K562 (cell line): Measurements from ENCODE around the gene AP2A2. TPM values are rescaled to one million over a fixed set of nuclear protein-coding genes. Genes with fewer than 3 reads are reported as not detected.
A peak's percentile ranks its signal among the peaks of the same experiment; 100 is the strongest.

Experiments used
- ATAC-seq: fragments of 200-7000 bp; cut with Tn5 transposase; 3 replicates; pipeline ENCODE4 v1.9.1; 2020; ENCODE audit warnings: moderate library complexity
- BruUV-seq: library from RNA; stranded (reverse); fragments of 400-500 nt; replicated peaks from 2 replicates; lab custom pipeline; 2021; lab: Mats Ljungman, UMichigan
- CTCF ChIA-PET: fragments of 300-600 bp; formaldehyde crosslinking; extraction: SDS; loops from one replicate; lab custom pipeline; 2021; ENCODE audit warnings: low intra/inter-chr PET ratio; lab: Yijun Ruan, JAX
- POLR2A ChIA-PET: fragments of 300-600, 350-650 bp; sonication (Branson Sonifier 250); formaldehyde crosslinking; extraction: SDS; loops from one replicate; lab custom pipeline; 2021; ENCODE audit warnings: antibody characterized with exemption, inconsistent platforms; lab: Yijun Ruan, JAX
- DNase-seq, 4 experiments: peaks; one replicate each; pipeline versions ENCODE4 v3.0.0 to v3.0.0-alpha.2; 2011 to 2018; ENCODE audit warnings: low spot score in 3 of 4, mixed read lengths in 3 of 4; ENCODE audit errors: extremely low read depth in 1 of 4
- FAIRE-seq: peaks from 2 replicates; lab custom pipeline; 2011; peaks lifted over from hg19 to GRCh38; lab: Jason Lieb, UNC
- H2AFZ ChIP-seq: 2 replicates; pipeline ENCODE4 v1.6.0; 2011; ENCODE audit warnings: low read depth, low read length, control low read depth, inconsistent platforms
- H3K27ac ChIP-seq: fragments of 200-600 bp; 3 replicates; pipeline ENCODE4 v1.8.0; 2011; ENCODE audit warnings: low read depth, mild to moderate bottlenecking, control low read depth, inconsistent platforms, low read length, moderate library complexity, mixed read lengths; ENCODE audit errors: extremely low read depth
- H3K27me3 ChIP-seq, 2 experiments: fragments of 300-600 bp in 1 of 2; 2 replicates in 1 of 2; 3 replicates in 1 of 2; pipeline versions ENCODE4 v1.6.0 to v1.8.0; 2011; ENCODE audit warnings: inconsistent platforms in 2 of 2, low read length in 2 of 2, mild to moderate bottlenecking in 1 of 2, mixed read lengths in 1 of 2, moderate library complexity in 1 of 2; ENCODE audit not compliant: control insufficient read depth in 2 of 2, insufficient read depth in 2 of 2
- H3K36me3 ChIP-seq: fragments of 300-600 bp; 3 replicates; pipeline ENCODE4 v1.8.0; 2011; ENCODE audit warnings: mild to moderate bottlenecking, low read length, inconsistent platforms; ENCODE audit not compliant: control insufficient read depth, insufficient read depth
- H3K4me1 ChIP-seq, 2 experiments: fragments of 200-600 bp in 1 of 2; replicated peaks in 1 of 2; 2 replicates in 1 of 2; 3 replicates in 1 of 2; pipeline versions ENCODE4 v1.5.1 to v1.8.0; 2011; ENCODE audit warnings: inconsistent platforms in 2 of 2, low read length in 2 of 2, mild to moderate bottlenecking in 1 of 2, mixed read lengths in 1 of 2, moderate library complexity in 1 of 2; ENCODE audit not compliant: control insufficient read depth in 2 of 2, insufficient read depth in 2 of 2
- H3K4me2 ChIP-seq: 2 replicates; pipeline ENCODE4 v1.6.1; 2011; ENCODE audit warnings: low read length, control low read depth, inconsistent platforms, mixed read lengths; ENCODE audit not compliant: insufficient read depth
- H3K4me3 ChIP-seq: fragments of 200-600 bp; sonication (generic), shearing (Covaris generic); 2 replicates; pipeline ENCODE4 v1.5.1; 2016; ENCODE audit warnings: control low read depth, inconsistent platforms
- H3K79me2 ChIP-seq: fragments of 200-600 bp; 3 replicates; pipeline ENCODE4 v1.8.0; 2011; ENCODE audit warnings: low read length, inconsistent platforms; ENCODE audit not compliant: control insufficient read depth, insufficient read depth
- H3K9ac ChIP-seq, 2 experiments: 2 replicates each; pipeline versions ENCODE4 v1.6.0 to v1.6.1; 2011; ENCODE audit warnings: low read depth in 2 of 2, low read length in 2 of 2, control low read depth in 1 of 2, inconsistent platforms in 1 of 2, mild to moderate bottlenecking in 1 of 2, mixed read lengths in 1 of 2; ENCODE audit not compliant: insufficient read depth in 1 of 2
- H3K9me1 ChIP-seq: one replicate; pipeline ENCODE4 v1.6.0; 2011; ENCODE audit warnings: inconsistent platforms, mild to moderate bottlenecking, low read length, moderate library complexity; ENCODE audit not compliant: control insufficient read depth, insufficient read depth
- H3K9me3 ChIP-seq: replicated peaks from 2 replicates; pipeline ENCODE4 v1.5.1; 2011; ENCODE audit warnings: low read depth, low read length, inconsistent platforms; ENCODE audit not compliant: control insufficient read depth, insufficient read depth
- H4K20me1 ChIP-seq: replicated peaks from 2 replicates; pipeline ENCODE4 v1.6.1; 2011; ENCODE audit warnings: low read length, inconsistent platforms, mixed read lengths; ENCODE audit not compliant: control insufficient read depth, insufficient read depth
- CEBPB ChIP-seq: fragments of 450-650 bp; IDR thresholded peaks from 2 replicates; pipeline ENCODE4 v1.6.1; 2016; ENCODE audit warnings: missing genetic modification characterization, missing compliant biosample characterization
- CTBP1 ChIP-seq: fragments of 450-650 bp; IDR thresholded peaks from 2 replicates; pipeline ENCODE4 v1.6.1; 2016; ENCODE audit warnings: borderline replicate concordance
- GTF2E2 ChIP-seq: fragments of 200-800 bp; sonication (Bioruptor generic); IDR thresholded peaks from 2 replicates; pipeline ENCODE4 v1.6.1; 2016; ENCODE audit warnings: missing genetic modification characterization, missing compliant biosample characterization
- MEF2D ChIP-seq: conservative IDR thresholded peaks from 2 replicates; pipeline ENCODE4 v1.6.1; 2016; ENCODE audit warnings: low read depth, missing genetic modification characterization, missing compliant biosample characterization
- PHB ChIP-seq: fragments of 250-450 bp; sonication (Bioruptor Pico); IDR thresholded peaks from 2 replicates; pipeline ENCODE4 v1.5.0; 2021
- TCF15 ChIP-seq: fragments of 250-450 bp; sonication (Bioruptor Pico); IDR thresholded peaks from 2 replicates; pipeline ENCODE4 v1.8.0; 2022; ENCODE audit warnings: moderate library complexity, mild to moderate bottlenecking, inconsistent platforms
- ZBTB1 ChIP-seq: sonication (generic); formaldehyde crosslinking; IDR thresholded peaks from 2 replicates; pipeline ENCODE4 v1.8.1; 2023; ENCODE audit warnings: missing genetic modification reagents, low read depth, mild to moderate bottlenecking, borderline replicate concordance
- ZBTB12 ChIP-seq: fragments of 250-450 bp; sonication (Bioruptor Pico); IDR thresholded peaks from 2 replicates; pipeline ENCODE4 v1.4.0; 2020
- ZNF740 ChIP-seq, 3 experiments: fragments of 200-800 bp in 1 of 3; sonication (Bioruptor generic) in 1 of 3; sonication (generic) in 1 of 3; formaldehyde crosslinking in 1 of 3; IDR thresholded peaks; 2 replicates each; pipeline versions ENCODE4 v1.6.1 to v1.8.0; 2016 to 2022; ENCODE audit warnings: mild to moderate bottlenecking in 2 of 3, missing compliant biosample characterization in 2 of 3, missing genetic modification characterization in 2 of 3, missing genetic modification reagents in 1 of 3
- ZNF785 ChIP-seq: fragments of 250-450 bp; sonication (Bioruptor Pico); IDR thresholded peaks from 2 replicates; pipeline ENCODE4 v1.4.0; 2020; ENCODE audit warnings: mild to moderate bottlenecking
- WGBS: fragments of 100-300 bp; shearing (Covaris generic); methylation state at CpG from one replicate; pipeline ENCODE4 v1.1.6; 2016; ENCODE audit warnings: low coverage, mixed read lengths; ENCODE audit not compliant: insufficient coverage; ENCODE audit errors: missing lambda C conversion rate; 5-methylcytosine and 5-hydroxymethylcytosine counted together
- in situ Hi-C: fragments of 300-500 bp; cut with MboI; formaldehyde crosslinking; loops from 4 replicates; pipeline ENCODE4 v1.15.0; 2018; ENCODE audit warnings: inconsistent platforms, mixed read lengths
- intact Hi-C: fragments of 100-400 bp; cut with micrococcal nuclease; formaldehyde crosslinking; loops from 2 replicates; pipeline ENCODE4 v1.14.2; 2022
- polyA plus RNA-seq, 8 experiments: library from polyadenylated mRNA; depleted of rRNA in 4 of 8; stranded (reverse) in 5 of 8; unstranded in 3 of 8; fragments of >200 nt; fragmentation: Nextera tagmentation in 2 of 8; fragmentation: Illumina TruSeq in 1 of 8; extraction: Ambion mirVana in 2 of 8; extraction: Trizol in 1 of 8; gene quantifications; 2 replicates each; pipeline versions ENCODE4 v1.2.1 to v1.2.3, GENCODE V29; 2011 to 2014; ENCODE audit warnings: inconsistent platforms in 1 of 8, missing spikeins in 1 of 8
- total RNA-seq, 7 experiments: library from RNA; depleted of rRNA in 6 of 7; stranded (reverse); fragments of >200 nt in 6 of 7; fragmentation: Illumina TruSeq in 2 of 7; extraction: Trizol in 2 of 7; gene quantifications; 2 replicates each; pipeline versions ENCODE4 v1.2.1 to v1.2.3, GENCODE V29; 2011 to 2021; ENCODE audit warnings: low replicate concordance in 1 of 7

Gene AP2A2
- total and polyA plus RNA-seq, 9 of the 15 experiments (the other 6 are each of a cell fraction or from before 2014, with no cell fraction given) = 0.69 to 41.7 (median 15.2) TPM

- TF ChIP-seq ZBTB12 (CRISPR knock-in tag) (no peak), ZNF785 (no peak), TCF15 (CRISPR knock-in tag) (no peak)
- TF ChIP-seq, all 486 proteins: peak for 0
Observed at GRCh38 chr11:1002406-1002984, 76.8 kb downstream of the AP2A2 start (continued).

GRCh38 chr11:1003159-1003558 lies 77.5 kb downstream of the AP2A2 start:
- Histone ChIP-seq H3K4me2 (no peak overlapping the region), H3K9ac (peak overlapping the region in 1 of 2 experiments; percentile 27; a peak in 1 of 4 replicates), H3K36me3 (peaks cover 46% of the 10 kb centered on the region; the same call in 1 of the 3 replicates), H4K20me1 (no peaks in the 10 kb centered on the region; the same call in 1 of the 2 replicates), H2AFZ (no peak overlapping the region), H3K79me2 (no peaks in the 10 kb centered on the region), H3K27ac (no peak overlapping the region), H3K4me1 (peaks cover 0 to 17% of the 10 kb centered on the region in 2 experiments; a peak in 2 of 5 replicates), H3K4me3 (no peak overlapping the region), H3K27me3 (no peaks in the 10 kb centered on the region), H3K9me1 (no peaks in the 10 kb centered on the region), H3K9me3 (no peaks in the 10 kb centered on the region)
- in situ Hi-C loops = no loop called here
- TF ChIP-seq CTBP1 (no peak), CEBPB (no peak), MEF2D (tag) (no peak), ZNF740 (CRISPR knock-in tag; IDR thresholded peaks at IDR 0.05) (no peak), ZNF740 (tag; IDR thresholded peaks at IDR 0.05) (no peak), ZBTB1 (CRISPR knock-in tag) (no peak), GTF2E2 (no peak), PHB (CRISPR knock-in tag) (no peak)
- BruUV-seq = no TSS peak
- no peak for DNase-seq
- ChIA-PET CTCF (no interaction called here), POLR2A (interaction anchor here (0.6 kb wide), 1 partner anchor 105 kb away, joined by 3 read pairs; no protein-coding TSS in a partner anchor)
- WGBS = 92% methylated on average over 20 of the region's 20 CpGs
- ATAC-seq = no peak
- FAIRE-seq = no peak
- intact Hi-C loops = no loop called here
